Measurements from ENCODE around the gene AGTPBP1.
A peak's percentile ranks its signal among the peaks of the same experiment; 100 is the strongest.
"Not testable (repeated sequence)": the region's sequence is repeated elsewhere in the genome, so short reads cannot be mapped to it uniquely, and the experiment has no call there.

Gene AGTPBP1

GRCh38 chr9:85741875-85742596 lies at the start of gene AGTPBP1:
TSS of gene AGTPBP1 (minus strand) at chr9:85741954. CDS start at chr9:85712533, 29,421 bp downstream.
- H3K9me3 ChIP-seq (ENCODE audit: control insufficient read depth in 1 of 2, low read length in 2 of 2) = no peaks in the 10 kb centered on the region
- H3K4me3 ChIP-seq (ENCODE audit: low read depth in 1 of 2, low read length in 2 of 2) = peak within 1 kb of the TSS; percentile 82 to 93
- no peaks in the 10 kb centered on the region for H3K27me3 ChIP-seq (ENCODE audit: low read depth, low read length)
- H3K36me3 ChIP-seq (ENCODE audit: control insufficient read depth in 1 of 2, insufficient read depth in 2 of 2, low read length in 2 of 2) = no peaks in the 10 kb centered on the region
- H3K27ac ChIP-seq (ENCODE audit: low read length) = peak within 1 kb of the TSS; percentile 86
- H3K4me1 ChIP-seq (ENCODE audit: control insufficient read depth in 1 of 2, insufficient read depth in 2 of 2, low read length in 2 of 2) = peaks cover 5 to 6% of the 10 kb centered on the region in 2 donors

GRCh38 chr9:85786116-85786515 lies 44.4 kb upstream of the AGTPBP1 start:
- not testable (repeated sequence) for H3K27ac ChIP-seq (ENCODE audit: low read length); H3K9me3 ChIP-seq (ENCODE audit: control insufficient read depth in 1 of 2, low read length in 2 of 2); H3K27me3 ChIP-seq (ENCODE audit: low read depth, low read length); H3K4me3 ChIP-seq (ENCODE audit: low read depth in 1 of 2, low read length in 2 of 2); H3K4me1 ChIP-seq (ENCODE audit: control insufficient read depth in 1 of 2, insufficient read depth in 2 of 2, low read length in 2 of 2); H3K36me3 ChIP-seq (ENCODE audit: control insufficient read depth in 1 of 2, insufficient read depth in 2 of 2, low read length in 2 of 2)

- not testable (repeated sequence) for H3K4me1 ChIP-seq (ENCODE audit: control insufficient read depth in 1 of 2, insufficient read depth in 2 of 2, low read length in 2 of 2); H3K27ac ChIP-seq (ENCODE audit: low read length); H3K9me3 ChIP-seq (ENCODE audit: control insufficient read depth in 1 of 2, low read length in 2 of 2); H3K27me3 ChIP-seq (ENCODE audit: low read depth, low read length); H3K36me3 ChIP-seq (ENCODE audit: control insufficient read depth in 1 of 2, insufficient read depth in 2 of 2, low read length in 2 of 2); H3K4me3 ChIP-seq (ENCODE audit: low read depth in 1 of 2, low read length in 2 of 2)
Observed at GRCh38 chr9:85773844-85774243, 32.1 kb upstream of the AGTPBP1 start.

DNA sequence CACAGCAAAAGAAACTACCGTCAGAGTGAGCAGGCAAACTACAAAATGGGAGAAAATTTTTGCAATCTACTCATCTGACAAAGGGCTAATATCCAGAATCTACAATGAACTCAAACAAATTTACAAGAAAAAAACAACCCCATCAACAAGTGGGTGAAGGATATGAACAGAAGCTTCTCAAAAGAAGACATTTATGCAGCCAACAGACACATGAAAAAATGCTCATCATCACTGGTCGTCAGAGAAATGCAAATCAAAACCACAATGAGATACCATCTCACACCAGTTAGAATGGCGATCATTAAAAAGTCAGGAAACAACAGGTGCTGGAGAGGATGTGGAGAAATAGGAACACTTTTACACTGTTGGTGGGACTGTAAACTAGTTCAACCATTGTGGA lies 20.0 kb upstream of the AGTPBP1 start:
- H3K27ac ChIP-seq (ENCODE audit: low read length); H3K4me3 ChIP-seq (ENCODE audit: low read depth in 1 of 2, low read length in 2 of 2); H3K27me3 ChIP-seq (ENCODE audit: low read depth, low read length); H3K36me3 ChIP-seq (ENCODE audit: control insufficient read depth in 1 of 2, insufficient read depth in 2 of 2, low read length in 2 of 2); H3K4me1 ChIP-seq (ENCODE audit: control insufficient read depth in 1 of 2, insufficient read depth in 2 of 2, low read length in 2 of 2); H3K9me3 ChIP-seq (ENCODE audit: control insufficient read depth in 1 of 2, low read length in 2 of 2): not testable (repeated sequence)

- H3K36me3 ChIP-seq (ENCODE audit: control insufficient read depth in 1 of 2, insufficient read depth in 2 of 2, low read length in 2 of 2); H3K4me3 ChIP-seq (ENCODE audit: low read depth in 1 of 2, low read length in 2 of 2); H3K27ac ChIP-seq (ENCODE audit: low read length); H3K27me3 ChIP-seq (ENCODE audit: low read depth, low read length); H3K9me3 ChIP-seq (ENCODE audit: control insufficient read depth in 1 of 2, low read length in 2 of 2); H3K4me1 ChIP-seq (ENCODE audit: control insufficient read depth in 1 of 2, insufficient read depth in 2 of 2, low read length in 2 of 2): not testable (repeated sequence)
Observed at GRCh38 chr9:85757716-85758115, 16.0 kb upstream of the AGTPBP1 start.

GRCh38 chr9:85756216-85756615 lies 14.5 kb upstream of the AGTPBP1 start:
- H3K4me3 ChIP-seq (ENCODE audit: low read depth in 1 of 2, low read length in 2 of 2); H3K27me3 ChIP-seq (ENCODE audit: low read depth, low read length); H3K36me3 ChIP-seq (ENCODE audit: control insufficient read depth in 1 of 2, insufficient read depth in 2 of 2, low read length in 2 of 2); H3K27ac ChIP-seq (ENCODE audit: low read length); H3K4me1 ChIP-seq (ENCODE audit: control insufficient read depth in 1 of 2, insufficient read depth in 2 of 2, low read length in 2 of 2); H3K9me3 ChIP-seq (ENCODE audit: control insufficient read depth in 1 of 2, low read length in 2 of 2): not testable (repeated sequence)

GRCh38 chr9:85746309-85746708 lies 4.6 kb upstream of the AGTPBP1 start:
- Histone ChIP-seq H3K27me3 (ENCODE audit: low read depth, low read length) (no peaks in the 10 kb centered on the region), H3K9me3 (ENCODE audit: control insufficient read depth in 1 of 2, low read length in 2 of 2) (no peaks in the 10 kb centered on the region), H3K4me3 (ENCODE audit: low read depth in 1 of 2, low read length in 2 of 2) (no peak overlapping the region), H3K27ac (ENCODE audit: low read length) (no peak overlapping the region), H3K4me1 (ENCODE audit: control insufficient read depth in 1 of 2, insufficient read depth in 2 of 2, low read length in 2 of 2) (no peaks in the 10 kb centered on the region), H3K36me3 (ENCODE audit: control insufficient read depth in 1 of 2, insufficient read depth in 2 of 2, low read length in 2 of 2) (no peaks in the 10 kb centered on the region)

- Histone ChIP-seq H3K27ac (ENCODE audit: low read length) (no peak overlapping the region), H3K36me3 (ENCODE audit: control insufficient read depth in 1 of 2, insufficient read depth in 2 of 2, low read length in 2 of 2) (no peaks in the 10 kb centered on the region), H3K27me3 (ENCODE audit: low read depth, low read length) (no peaks in the 10 kb centered on the region), H3K4me3 (ENCODE audit: low read depth in 1 of 2, low read length in 2 of 2) (no peak overlapping the region), H3K9me3 (ENCODE audit: control insufficient read depth in 1 of 2, low read length in 2 of 2) (no peaks in the 10 kb centered on the region), H3K4me1 (ENCODE audit: control insufficient read depth in 1 of 2, insufficient read depth in 2 of 2, low read length in 2 of 2) (peaks cover 3 to 6% of the 10 kb centered on the region in 2 donors)
Observed at GRCh38 chr9:85745203-85745602, 3.4 kb upstream of the AGTPBP1 start.

DNA sequence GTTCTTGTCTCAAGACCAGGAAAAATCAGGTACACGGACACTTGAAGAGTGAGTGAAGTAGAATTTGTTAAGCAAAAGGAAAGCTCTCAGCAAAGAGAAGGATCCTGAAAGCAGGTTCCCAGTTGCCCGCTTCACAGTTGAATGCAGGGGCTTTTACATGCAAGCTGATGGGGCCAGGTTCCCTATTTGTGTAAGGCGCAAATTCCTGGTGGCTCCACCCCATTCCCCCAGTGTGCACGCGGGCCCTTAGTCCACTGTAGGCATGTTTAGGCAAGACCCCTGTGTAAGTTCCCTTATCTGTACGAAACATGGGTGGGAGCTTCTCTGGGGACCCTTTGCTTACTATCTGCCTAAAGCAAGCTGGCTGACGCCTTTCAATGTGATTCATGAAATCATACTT lies 2.7 kb upstream of the AGTPBP1 start:
- no peak overlapping the region for H3K27ac ChIP-seq (ENCODE audit: low read length)
- H3K9me3 ChIP-seq (ENCODE audit: control insufficient read depth in 1 of 2, low read length in 2 of 2) = no peaks in the 10 kb centered on the region
- H3K36me3 ChIP-seq (ENCODE audit: control insufficient read depth in 1 of 2, insufficient read depth in 2 of 2, low read length in 2 of 2) = no peaks in the 10 kb centered on the region
- H3K4me1 ChIP-seq (ENCODE audit: control insufficient read depth in 1 of 2, insufficient read depth in 2 of 2, low read length in 2 of 2) = peaks cover 5 to 6% of the 10 kb centered on the region in 2 donors
- no peak overlapping the region for H3K4me3 ChIP-seq (ENCODE audit: low read depth in 1 of 2, low read length in 2 of 2)
- H3K27me3 ChIP-seq (ENCODE audit: low read depth, low read length) = no peaks in the 10 kb centered on the region

DNA sequence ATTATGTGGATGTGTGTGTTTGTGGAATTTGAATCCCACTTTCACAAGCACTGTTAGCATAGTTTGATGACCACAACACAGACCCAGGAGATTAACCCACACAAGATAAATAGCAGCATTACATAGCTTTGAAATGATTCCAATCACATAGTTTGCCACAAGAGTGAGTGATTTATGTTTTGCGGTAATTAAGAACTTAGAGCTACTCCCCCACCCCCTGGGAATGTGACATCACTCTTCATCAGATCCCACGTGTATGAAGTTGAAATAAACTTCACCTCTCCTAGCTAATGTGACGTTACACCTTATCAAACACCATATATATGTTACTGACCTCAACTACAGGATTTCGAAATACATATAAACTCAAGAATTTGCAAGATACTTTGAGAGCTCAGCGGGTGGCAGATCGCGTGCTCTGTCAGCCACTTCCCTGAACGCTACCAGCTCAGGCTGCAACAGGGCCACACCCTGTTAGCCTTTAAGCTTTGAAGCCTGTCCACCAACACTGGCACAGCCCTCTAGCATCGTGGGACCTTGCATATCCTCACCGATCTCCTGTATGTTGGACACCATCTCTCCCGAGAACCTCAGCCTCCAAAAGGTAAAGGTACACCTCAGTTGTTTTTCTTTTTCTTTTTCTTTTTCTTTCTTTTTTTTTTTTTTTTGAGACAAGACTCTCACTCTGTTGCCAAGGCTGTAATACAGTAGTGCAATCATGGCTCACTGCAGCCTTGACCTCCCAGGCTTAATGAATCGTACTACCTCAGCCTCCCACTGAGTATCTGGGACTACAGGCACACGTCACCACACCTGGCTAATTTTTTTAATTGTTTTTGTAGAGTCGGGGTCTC lies 1.7 kb upstream of the AGTPBP1 start:
- Histone ChIP-seq H3K36me3 (ENCODE audit: control insufficient read depth in 1 of 2, insufficient read depth in 2 of 2, low read length in 2 of 2) (no peaks in the 10 kb centered on the region), H3K4me3 (ENCODE audit: low read depth in 1 of 2, low read length in 2 of 2) (no peak overlapping the region), H3K27ac (ENCODE audit: low read length) (no peak overlapping the region), H3K9me3 (ENCODE audit: control insufficient read depth in 1 of 2, low read length in 2 of 2) (no peaks in the 10 kb centered on the region), H3K27me3 (ENCODE audit: low read depth, low read length) (no peaks in the 10 kb centered on the region), H3K4me1 (ENCODE audit: control insufficient read depth in 1 of 2, insufficient read depth in 2 of 2, low read length in 2 of 2) (peaks cover 5 to 6% of the 10 kb centered on the region in 2 donors)

DNA sequence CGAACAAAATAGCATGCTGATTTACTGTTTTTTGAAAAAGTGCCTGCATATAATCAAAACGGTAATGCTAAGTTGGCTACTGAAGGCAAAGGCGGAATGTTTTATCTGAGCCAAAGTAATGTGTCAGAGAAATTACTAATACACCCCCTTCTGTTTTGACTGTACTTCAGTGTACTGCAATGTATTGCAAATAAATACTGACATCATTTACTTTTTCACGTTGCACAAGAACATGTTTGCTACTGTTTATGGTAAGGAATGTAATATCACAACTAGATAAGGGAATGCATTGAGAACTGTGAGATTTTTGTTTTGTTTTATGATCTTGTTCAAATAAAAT lies 813 bp upstream of the AGTPBP1 start:
- H3K4me1 ChIP-seq (ENCODE audit: control insufficient read depth in 1 of 2, insufficient read depth in 2 of 2, low read length in 2 of 2) = peaks cover 5 to 6% of the 10 kb centered on the region in 2 donors
- no peaks in the 10 kb centered on the region for H3K27me3 ChIP-seq (ENCODE audit: low read depth, low read length)
- H3K27ac ChIP-seq (ENCODE audit: low read length) = peak overlapping the region; percentile 82
- H3K4me3 ChIP-seq (ENCODE audit: low read depth in 1 of 2, low read length in 2 of 2) = peak overlapping the region; percentile 82 to 93
- no peaks in the 10 kb centered on the region for H3K9me3 ChIP-seq (ENCODE audit: control insufficient read depth in 1 of 2, low read length in 2 of 2)
- H3K36me3 ChIP-seq (ENCODE audit: control insufficient read depth in 1 of 2, insufficient read depth in 2 of 2, low read length in 2 of 2) = no peaks in the 10 kb centered on the region

Data from muscle layer of duodenum (tissue), 2 donors.